ENCODE data around the gene DUSP12. TPM values are rescaled to one million over a fixed set of nuclear protein-coding genes. Genes with fewer than 3 reads are reported as not detected.

Gene DUSP12
- total and polyA plus RNA-seq, 2 experiments from 2014 or later, result 28.4 to 37.2 TPM

GRCh38 chr1:161735837-161736236 lies 13.7 kb upstream of the DUSP12 start (continued):
- TF ChIP-seq ZNF462 (CRISPR knock-in tag; IDR thresholded peaks at IDR 0.05) (no peak), NANOG (IDR thresholded peaks at IDR 0.05; ENCODE audit: borderline replicate concordance) (no peak), EZH2phosphoT487 (IDR thresholded peaks at IDR 0.05; ENCODE audit: unreplicated experiment) (no peak)

- no peaks in the 10 kb centered on the region for H3K36me3 ChIP-seq (ENCODE audit: insufficient read depth)
- H3K79me2 ChIP-seq (replicated peaks; ENCODE audit: insufficient read depth), result no peaks in the 10 kb centered on the region
- Mint-ChIP-seq H3K36me3 (ENCODE audit: low read depth) (no peaks in the 10 kb centered on the region), H3K4me1 (peaks cover 40% of the 10 kb centered on the region), H3K4me3 (peak overlapping the region; percentile 13; the same call in 2 of the 3 replicates), H3K27ac (no peak overlapping the region), H3K9me3 (no peaks in the 10 kb centered on the region), H3K27me3 (ENCODE audit: insufficient read depth, low read depth, poor library complexity) (no peaks in the 10 kb centered on the region)
- H3F3A ChIP-seq (replicated peaks; ENCODE audit: low read depth), result no peaks in the 10 kb centered on the region
- H2AFZ ChIP-seq, result no peak overlapping the region
- peak; percentile 52 for DNase-seq (ENCODE audit: low spot score)
- peaks cover 24% of the 10 kb centered on the region for H3K4me1 ChIP-seq (ENCODE audit: insufficient read depth)
- peak; percentile 56 for ATAC-seq
- peak overlapping the region; percentile 56 for H3K4me2 ChIP-seq
- no peaks in the 10 kb centered on the region for H4K20me1 ChIP-seq (replicated peaks; ENCODE audit: insufficient read depth)
- H3K27ac ChIP-seq (ENCODE audit: low read depth), result no peak overlapping the region
- no peaks in the 10 kb centered on the region for H3K27me3 ChIP-seq (ENCODE audit: insufficient read depth)
- H3K9me2 ChIP-seq (ENCODE audit: insufficient read depth), result no peaks in the 10 kb centered on the region
- no peak overlapping the region for H3K4me3 ChIP-seq
- no peak for TF ChIP-seq REST (IDR thresholded peaks at IDR 0.05; ENCODE audit: unreplicated experiment)
- TF ChIP-seq ETS1 (IDR thresholded peaks at IDR 0.05), result no peak
- no peak for TF ChIP-seq STAT1 (IDR thresholded peaks at IDR 0.05; ENCODE audit: unreplicated experiment)
- no peak for TF ChIP-seq CREB1 (CRISPR knock-in tag; IDR thresholded peaks at IDR 0.05; ENCODE audit: low read depth)
These were observed 13.1 kb upstream of the DUSP12 start for GRCh38 chr1:161736335-161736969.

Data from GM23338 (cell line).